AG09309 (cell line): ENCODE measurements around the gene GTPBP2.
A peak's percentile ranks its signal among the peaks of the same experiment; 100 is the strongest.
"Not testable (repeated sequence)": the region's sequence is repeated elsewhere in the genome, so short reads cannot be mapped to it uniquely, and the experiment has no call there.

Source experiments
- DNase-seq: peaks from one replicate; pipeline ENCODE4 v3.0.0-alpha.2; 2010; ENCODE audit warnings: low read depth
- H3K4me3 ChIP-seq: 2 replicates; pipeline ENCODE4 v1.5.1; 2011; ENCODE audit warnings: mild to moderate bottlenecking, low read depth, low read length, moderate library complexity; ENCODE audit not compliant: control insufficient read depth
- TF ChIP-seq, protein P1 (sequence below): IDR thresholded peaks from 2 replicates; pipeline ENCODE4 v1.5.1; 2011; ENCODE audit warnings: mild to moderate bottlenecking, low read depth, low read length, inconsistent platforms; ENCODE audit not compliant: insufficient read depth, control insufficient read depth; ENCODE audit errors: missing control alignments

The GTPBP2 gene

DNA sequence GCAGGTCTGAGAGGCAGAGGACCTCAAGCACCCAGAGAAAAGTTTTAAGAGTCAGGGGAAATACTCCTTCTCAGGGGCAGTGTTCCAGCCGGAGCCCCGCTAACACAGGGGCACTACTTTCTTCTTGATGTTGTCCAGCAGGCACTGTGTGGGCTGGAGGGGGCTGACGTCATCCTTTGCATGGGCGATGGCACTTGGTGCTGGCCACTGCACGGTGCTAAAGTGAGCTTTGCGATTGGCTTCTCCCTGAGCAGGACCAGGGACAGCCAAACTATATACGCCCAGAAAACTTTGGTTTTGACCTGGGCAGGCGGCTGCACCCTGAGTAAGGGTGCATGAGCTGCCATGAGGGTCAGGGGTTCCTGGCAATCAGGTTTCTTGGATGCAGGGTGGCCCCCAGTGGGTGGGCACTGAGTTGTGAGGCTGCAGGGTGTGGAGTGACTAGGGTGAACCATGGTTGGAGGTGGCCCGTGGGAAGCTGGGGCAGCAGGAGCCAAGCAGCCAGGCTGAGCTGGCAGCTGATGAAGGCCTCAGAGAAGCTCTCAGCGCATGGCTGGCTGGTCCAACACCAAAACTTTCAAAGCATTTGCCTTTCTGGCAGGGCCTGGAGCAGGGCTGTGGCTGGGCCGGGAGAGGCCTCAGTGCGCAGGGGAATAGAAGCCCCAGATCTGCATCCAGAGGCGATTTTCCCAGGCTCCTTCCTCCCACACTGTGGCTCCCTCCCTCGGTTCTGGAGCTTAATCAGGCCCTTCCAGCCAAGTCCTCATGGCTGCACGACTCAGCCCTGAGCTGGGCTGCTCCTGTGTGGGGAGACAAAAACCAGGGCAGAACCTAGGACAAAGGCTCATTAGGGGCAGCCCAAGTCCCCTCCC is 40.2 kb upstream of the GTPBP2 start:
- no peak overlapping the region for H3K4me3 ChIP-seq
- TF ChIP-seq, protein P1, sequence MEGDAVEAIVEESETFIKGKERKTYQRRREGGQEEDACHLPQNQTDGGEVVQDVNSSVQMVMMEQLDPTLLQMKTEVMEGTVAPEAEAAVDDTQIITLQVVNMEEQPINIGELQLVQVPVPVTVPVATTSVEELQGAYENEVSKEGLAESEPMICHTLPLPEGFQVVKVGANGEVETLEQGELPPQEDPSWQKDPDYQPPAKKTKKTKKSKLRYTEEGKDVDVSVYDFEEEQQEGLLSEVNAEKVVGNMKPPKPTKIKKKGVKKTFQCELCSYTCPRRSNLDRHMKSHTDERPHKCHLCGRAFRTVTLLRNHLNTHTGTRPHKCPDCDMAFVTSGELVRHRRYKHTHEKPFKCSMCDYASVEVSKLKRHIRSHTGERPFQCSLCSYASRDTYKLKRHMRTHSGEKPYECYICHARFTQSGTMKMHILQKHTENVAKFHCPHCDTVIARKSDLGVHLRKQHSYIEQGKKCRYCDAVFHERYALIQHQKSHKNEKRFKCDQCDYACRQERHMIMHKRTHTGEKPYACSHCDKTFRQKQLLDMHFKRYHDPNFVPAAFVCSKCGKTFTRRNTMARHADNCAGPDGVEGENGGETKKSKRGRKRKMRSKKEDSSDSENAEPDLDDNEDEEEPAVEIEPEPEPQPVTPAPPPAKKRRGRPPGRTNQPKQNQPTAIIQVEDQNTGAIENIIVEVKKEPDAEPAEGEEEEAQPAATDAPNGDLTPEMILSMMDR = no peak
- DNase-seq = no peak

DNA sequence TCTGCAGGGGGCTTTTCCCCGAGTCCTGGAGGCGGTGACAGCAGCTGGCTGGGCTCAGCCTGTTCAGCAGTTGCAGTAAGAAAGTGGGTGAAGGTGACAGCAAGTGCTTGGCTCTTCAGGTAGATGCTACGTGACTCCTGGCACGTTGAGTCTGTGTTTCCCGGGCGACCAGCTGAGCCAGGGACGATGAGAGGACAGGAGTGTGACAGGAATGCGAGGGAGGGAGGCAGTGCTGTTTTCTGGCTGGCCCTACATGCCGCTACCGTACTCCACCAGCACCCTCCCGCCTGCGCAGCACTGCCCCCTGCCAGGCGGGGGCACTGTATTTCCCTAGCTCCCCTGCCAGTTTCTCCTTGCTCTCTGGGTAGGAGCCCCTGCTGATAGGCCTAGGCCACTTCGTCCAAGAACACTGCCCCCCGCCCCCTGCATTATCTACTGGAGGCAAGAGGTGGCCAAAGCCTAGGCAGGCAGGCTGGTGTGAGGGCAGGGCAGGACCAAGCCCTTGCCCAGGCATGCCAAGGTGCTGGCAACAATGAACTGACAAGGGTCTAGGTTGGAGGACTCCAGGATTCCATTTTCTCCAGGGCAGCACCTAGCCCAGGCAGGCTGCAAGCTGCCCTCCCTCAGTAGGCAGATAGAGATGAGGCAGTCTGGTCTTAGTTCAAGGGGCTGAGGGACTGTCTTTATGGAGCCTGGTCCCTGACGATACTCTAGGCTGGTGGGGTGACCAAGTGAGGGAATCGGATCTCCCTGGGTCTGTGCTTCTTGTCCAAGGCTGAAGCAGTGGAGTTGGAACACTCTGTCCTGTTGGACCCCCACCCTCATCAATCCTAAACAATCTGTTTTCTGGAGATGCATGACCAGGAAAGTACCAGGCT is 39.3 kb upstream of the GTPBP2 start:
- H3K4me3 ChIP-seq = no peak overlapping the region
- no peak for DNase-seq
- TF ChIP-seq, protein P1 = peak; percentile 63

DNA sequence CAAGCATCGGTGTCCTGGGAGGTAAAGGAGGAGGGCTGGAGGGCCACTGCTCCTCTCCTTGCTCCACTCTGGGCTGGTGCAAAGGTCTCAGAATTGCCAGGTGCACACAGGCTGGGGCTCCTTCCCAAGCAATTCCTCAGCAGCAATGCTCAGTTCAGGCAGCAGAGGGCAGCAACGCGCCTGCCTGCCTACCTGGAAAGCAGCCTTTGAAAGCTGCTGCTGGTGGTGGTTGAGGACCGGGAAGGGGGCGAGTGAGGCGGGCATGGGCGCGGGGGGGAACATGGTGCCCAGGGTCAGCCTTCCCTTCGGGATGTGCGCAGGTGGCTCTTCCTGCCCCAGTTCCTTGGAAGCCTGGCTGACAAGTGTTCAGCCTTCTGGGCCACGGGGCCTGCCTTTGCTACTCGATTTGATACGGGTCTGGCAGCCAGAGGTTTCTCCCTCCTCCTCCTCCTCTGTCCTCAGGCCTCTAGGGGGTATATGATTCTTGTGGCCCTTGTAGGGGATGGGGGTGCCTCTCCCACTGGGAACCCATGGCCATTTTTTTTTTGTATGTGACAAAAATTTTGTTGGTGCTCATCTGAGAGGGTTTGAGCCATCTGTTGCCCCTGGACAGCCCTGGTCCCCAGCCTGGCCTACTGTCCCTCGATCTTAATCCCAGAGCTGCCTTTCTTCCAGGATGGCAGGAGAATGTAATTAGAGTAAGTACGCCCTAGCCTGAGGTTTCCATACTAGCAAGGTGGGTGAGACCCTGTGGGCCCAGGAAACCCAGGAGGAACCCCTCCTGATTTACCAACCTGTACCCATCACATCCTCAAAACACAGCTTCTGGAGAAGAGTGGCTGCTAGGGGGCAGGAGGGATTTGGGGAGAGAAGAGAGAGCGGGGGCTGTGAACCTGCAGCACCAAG is 38.4 kb upstream of the GTPBP2 start:
- DNase-seq = no peak

DNA sequence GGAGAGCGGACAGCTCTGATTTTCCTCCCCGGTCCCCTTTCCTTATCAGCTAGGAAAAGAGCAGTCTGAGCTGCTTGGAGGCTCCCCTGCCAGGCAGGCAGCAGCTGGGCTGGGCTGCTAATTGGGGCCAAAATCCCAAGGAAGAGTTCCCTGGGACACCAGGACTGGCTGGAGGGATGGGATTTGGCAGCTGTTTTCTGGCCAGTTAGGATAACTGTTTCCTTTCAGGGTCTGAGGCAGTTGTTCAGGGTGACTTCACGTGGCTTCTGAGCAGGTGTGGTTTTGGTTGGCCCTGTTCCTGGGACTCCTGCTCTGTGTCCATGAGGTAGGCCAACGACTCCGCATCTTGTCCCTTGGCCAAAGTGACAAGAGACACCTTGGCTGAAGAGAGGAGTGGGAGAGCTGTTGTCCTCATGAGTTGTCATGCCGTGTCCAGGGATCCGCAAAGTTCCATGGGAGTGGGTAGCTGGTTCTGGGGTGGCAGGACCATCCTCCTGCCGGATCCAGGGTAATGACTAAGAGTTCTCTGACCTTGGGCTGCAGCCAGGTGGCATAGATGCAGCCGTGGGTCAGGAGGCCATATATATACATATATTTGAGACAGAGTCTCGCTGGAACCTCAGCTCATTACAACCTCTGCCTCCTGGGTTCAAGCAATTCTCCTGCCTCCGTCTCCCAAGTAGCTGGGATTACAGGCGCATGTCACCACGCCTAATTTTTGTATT is 37.3 kb upstream of the GTPBP2 start:
- TF ChIP-seq, protein P1 = no peak
- no peak overlapping the region for H3K4me3 ChIP-seq
- no peak for DNase-seq

More for the DNA sequence above, 38.4 kb upstream of the GTPBP2 start:
- TF ChIP-seq, protein P1 = peak; percentile 99
- H3K4me3 ChIP-seq = peak overlapping the region; percentile 7; the same call in 1 of the 2 replicates

DNA sequence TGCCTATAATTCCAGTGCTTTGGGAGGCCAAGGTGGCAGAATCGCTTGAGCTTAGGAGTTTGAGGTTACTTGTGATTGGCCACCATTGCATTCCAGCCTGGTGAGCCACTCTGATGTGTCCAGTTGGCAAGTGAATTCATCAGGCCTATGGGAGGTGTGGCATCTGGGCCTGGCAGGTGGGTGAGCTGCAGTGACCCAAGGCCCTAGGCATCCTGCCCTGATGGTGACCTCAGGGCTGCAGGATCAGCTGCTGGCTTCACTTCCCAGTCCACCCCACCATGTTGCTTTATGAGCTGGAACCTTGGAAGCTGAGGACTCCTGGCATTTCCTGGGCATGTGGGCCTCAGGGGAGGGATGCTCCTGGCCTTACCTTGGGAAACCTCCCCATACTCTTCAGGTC is 36.3 kb upstream of the GTPBP2 start:
- no peak overlapping the region for H3K4me3 ChIP-seq
- TF ChIP-seq, protein P1 = no peak
- DNase-seq = no peak

DNA sequence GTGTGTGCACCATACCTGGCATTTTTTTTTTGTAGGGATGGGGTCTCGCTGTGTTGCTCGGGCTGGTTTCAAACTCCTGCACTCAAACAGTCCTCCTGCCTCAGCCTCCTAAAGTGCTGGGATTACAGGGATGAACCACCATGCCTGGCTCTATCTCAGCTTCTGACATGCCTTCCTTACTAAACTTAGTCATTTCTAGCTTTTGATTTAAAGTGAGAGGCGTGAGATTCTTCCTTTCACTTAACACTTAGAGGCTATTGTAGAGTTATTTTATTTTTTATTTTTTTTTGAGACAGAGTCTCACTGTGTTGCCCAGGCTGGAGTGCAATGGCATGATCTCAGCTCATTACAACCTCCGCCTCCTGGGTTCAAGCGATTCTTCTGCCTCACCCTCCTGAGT is 33.9 kb upstream of the GTPBP2 start:
- not testable (repeated sequence) for H3K4me3 ChIP-seq, DNase-seq
